Neuronal stem cell (in vitro differentiated cells): ENCODE measurements around the gene APC2.

Source experiments
- DNase-seq: peaks from one replicate; pipeline ENCODE4 v3.0.0-alpha.2; 2013; ENCODE audit warnings: low spot score
- H2AFZ ChIP-seq: one replicate; pipeline ENCODE4 v1.6.1; 2013; ENCODE audit warnings: mild to moderate bottlenecking, low read length, inconsistent platforms
- H2AK5ac ChIP-seq: 2 replicates; pipeline ENCODE4 v1.6.1; 2013; ENCODE audit warnings: low read depth, mild to moderate bottlenecking, inconsistent platforms, low read length, moderate library complexity, mixed read lengths
- H2BK120ac ChIP-seq: 2 replicates; pipeline ENCODE4 v1.6.1; 2013; ENCODE audit warnings: low read depth, mild to moderate bottlenecking, inconsistent platforms, low read length, moderate library complexity, mixed read lengths
- H2BK12ac ChIP-seq: one replicate; pipeline ENCODE4 v1.6.1; 2013; ENCODE audit warnings: low read length, inconsistent platforms
- H2BK15ac ChIP-seq: 2 replicates; pipeline ENCODE4 v1.6.1; 2013; ENCODE audit warnings: mild to moderate bottlenecking, low read length, inconsistent platforms, mixed read lengths
- H2BK5ac ChIP-seq: one replicate; pipeline ENCODE4 v1.6.1; 2013; ENCODE audit warnings: inconsistent platforms, mild to moderate bottlenecking, low read length, moderate library complexity
- H3K14ac ChIP-seq: one replicate; pipeline ENCODE4 v1.6.1; 2013; ENCODE audit warnings: low read length, inconsistent platforms
- H3K18ac ChIP-seq: 2 replicates; pipeline ENCODE4 v1.6.1; 2013; ENCODE audit warnings: low read length, inconsistent platforms
- H3K23ac ChIP-seq: 2 replicates; pipeline ENCODE4 v1.6.1; 2013; ENCODE audit warnings: low read depth, mild to moderate bottlenecking, mixed read lengths, low read length, inconsistent platforms; ENCODE audit not compliant: poor library complexity
- H3K27ac ChIP-seq: replicated peaks from 3 replicates; pipeline ENCODE4 v1.5.1; 2013; ENCODE audit warnings: low read length, inconsistent platforms
- H3K27me3 ChIP-seq, 3 experiments: 2 replicates each; pipeline ENCODE4 v1.6.1; 2013; ENCODE audit warnings: low read length in 3 of 3, mild to moderate bottlenecking in 2 of 3, inconsistent platforms in 1 of 3, low read depth in 1 of 3, mixed read lengths in 1 of 3, moderate library complexity in 1 of 3; ENCODE audit not compliant: control insufficient read depth in 3 of 3, insufficient read depth in 3 of 3
- H3K36me3 ChIP-seq, 2 donors: replicated peaks in 1 of 2; 2 replicates each; pipeline ENCODE4 v1.6.1; 2013; ENCODE audit warnings: low read length in 2 of 2; ENCODE audit not compliant: control insufficient read depth in 2 of 2, insufficient read depth in 2 of 2
- H3K4ac ChIP-seq: 2 replicates; pipeline ENCODE4 v1.6.1; 2013; ENCODE audit warnings: inconsistent platforms, mild to moderate bottlenecking, low read length, moderate library complexity
- H3K4me1 ChIP-seq, 2 donors: 1 replicate in 1 of 2; 2 replicates in 1 of 2; pipeline ENCODE4 v1.6.1; 2013; ENCODE audit warnings: low read length in 2 of 2, low read depth in 1 of 2; ENCODE audit not compliant: control insufficient read depth in 2 of 2, insufficient read depth in 1 of 2
- H3K4me2 ChIP-seq: one replicate; pipeline ENCODE4 v1.6.1; 2013; ENCODE audit warnings: mild to moderate bottlenecking, low read length, inconsistent platforms; ENCODE audit not compliant: insufficient read depth, poor library complexity, severe bottlenecking
- H3K4me3 ChIP-seq, 2 donors: 2 replicates each; pipeline ENCODE4 v1.5.1; 2013; ENCODE audit warnings: low read length in 2 of 2, mild to moderate bottlenecking in 2 of 2, inconsistent platforms in 1 of 2, moderate library complexity in 1 of 2
- H3K79me1 ChIP-seq: one replicate; pipeline ENCODE4 v1.6.1; 2013; ENCODE audit warnings: low read depth, mild to moderate bottlenecking, inconsistent platforms, low read length, moderate library complexity
- H3K9ac ChIP-seq: one replicate; pipeline ENCODE4 v1.6.1; 2013; ENCODE audit warnings: mild to moderate bottlenecking, low read depth, low read length, inconsistent platforms; ENCODE audit not compliant: poor library complexity
- H3K9me3 ChIP-seq, 2 donors: replicated peaks in 1 of 2; 2 replicates each; pipeline versions ENCODE3 to v1.6.1; 2013; ENCODE audit warnings: low read length in 2 of 2, mild to moderate bottlenecking in 2 of 2, inconsistent platforms in 1 of 2, low read depth in 1 of 2, mixed read lengths in 1 of 2, moderate library complexity in 1 of 2; ENCODE audit not compliant: control insufficient read depth in 2 of 2, insufficient read depth in 1 of 2
- H4K8ac ChIP-seq: one replicate; pipeline ENCODE4 v1.6.1; 2013; ENCODE audit warnings: low read depth, mild to moderate bottlenecking, inconsistent platforms, low read length, moderate library complexity
- H4K91ac ChIP-seq: one replicate; pipeline ENCODE4 v1.6.1; 2013; ENCODE audit warnings: low read length, low read depth, mild to moderate bottlenecking, inconsistent platforms; ENCODE audit not compliant: poor library complexity
- WGBS, 2 donors: extraction: QIAGEN DNeasy Blood & Tissue Kit; methylation state at CpG; one replicate each; pipeline ENCODE4 v1.1.7; 2013; ENCODE audit warnings: missing lambda C conversion rate in 2 of 2, mixed read lengths in 1 of 2; ENCODE audit not compliant: insufficient read length in 2 of 2, insufficient replicate concordance in 1 of 2; ENCODE audit errors: extremely low coverage in 2 of 2; 5-methylcytosine and 5-hydroxymethylcytosine counted together

The APC2 gene

GRCh38 chr19:1425102-1425837, 24.7 kb upstream of the APC2 start:
- no CpG with 5 or more reads among the region's 33 CpGs for WGBS, 2 donors
- Histone ChIP-seq H3K36me3 (peaks cover 50 to 92% of the 10 kb centered on the region in 2 donors), H3K4me3 (no peak overlapping the region), H2BK15ac (no peak overlapping the region), H3K9me3 (no peaks in the 10 kb centered on the region), H3K18ac (no peak overlapping the region), H2BK120ac (no peak overlapping the region), H2BK12ac (no peak overlapping the region), H3K4me1 (peaks cover 12 to 25% of the 10 kb centered on the region in 2 donors), H4K91ac (no peak overlapping the region), H3K4ac (no peak overlapping the region), H3K23ac (peak overlapping the region; percentile 20), H2AK5ac (no peak overlapping the region), H3K27me3 (no peaks in the 10 kb centered on the region), H4K8ac (no peak overlapping the region), H3K27ac (no peak overlapping the region), H3K14ac (no peak overlapping the region), H3K9ac (peak overlapping the region; percentile 30), H3K79me1 (peaks cover 32% of the 10 kb centered on the region), H3K4me2 (no peak overlapping the region), H2AFZ (no peak overlapping the region), H2BK5ac (peak overlapping the region; percentile 66)
- DNase-seq: no peak

- Histone ChIP-seq H3K14ac (no peak overlapping the region), H2AFZ (no peak overlapping the region), H3K23ac (no peak overlapping the region), H3K4me2 (no peak overlapping the region), H3K18ac (no peak overlapping the region), H3K79me1 (peaks cover 29% of the 10 kb centered on the region), H2BK5ac (peak overlapping the region; percentile 7), H4K8ac (no peak overlapping the region), H2BK15ac (no peak overlapping the region), H2BK12ac (no peak overlapping the region), H3K36me3 (peaks cover 48 to 88% of the 10 kb centered on the region in 2 donors), H3K4ac (no peak overlapping the region), H2AK5ac (no peak overlapping the region), H3K9ac (peak overlapping the region; percentile 12), H3K9me3 (no peaks in the 10 kb centered on the region), H3K27me3 (no peaks in the 10 kb centered on the region), H3K27ac (no peak overlapping the region), H2BK120ac (no peak overlapping the region), H4K91ac (no peak overlapping the region), H3K4me3 (no peak overlapping the region), H3K4me1 (peaks cover 12 to 25% of the 10 kb centered on the region in 2 donors)
- DNase-seq: no peak
- WGBS, 2 donors: no CpG with 5 or more reads among the region's 14 CpGs
Observed at GRCh38 chr19:1425902-1426301, 24.0 kb upstream of the APC2 start.

- no peak for DNase-seq
- H3K9ac ChIP-seq: no peak overlapping the region
- no peak overlapping the region for H2AFZ ChIP-seq
- H3K27ac ChIP-seq: no peak overlapping the region
- peaks cover 26% of the 10 kb centered on the region for H3K79me1 ChIP-seq
- no peak overlapping the region for H3K4ac ChIP-seq
- H2AK5ac ChIP-seq: no peak overlapping the region
- no peaks in the 10 kb centered on the region for H3K9me3 ChIP-seq
- no peak overlapping the region for H4K91ac ChIP-seq
- no peak overlapping the region for H2BK120ac ChIP-seq
- H2BK15ac ChIP-seq: no peak overlapping the region
- no peak overlapping the region for H4K8ac ChIP-seq
- peaks cover 12 to 25% of the 10 kb centered on the region in 2 donors for H3K4me1 ChIP-seq
- peaks cover 46 to 85% of the 10 kb centered on the region in 2 donors for H3K36me3 ChIP-seq
- no peaks in the 10 kb centered on the region for H3K27me3 ChIP-seq
- no peak overlapping the region for H3K4me2 ChIP-seq
- no peak overlapping the region for H3K18ac ChIP-seq
- WGBS, 2 donors: no CpG with 5 or more reads among the region's 9 CpGs
- no peak overlapping the region for H2BK5ac ChIP-seq
- no peak overlapping the region for H2BK12ac ChIP-seq
- H3K4me3 ChIP-seq: no peak overlapping the region
- H3K23ac ChIP-seq: no peak overlapping the region
- no peak overlapping the region for H3K14ac ChIP-seq
Observed at GRCh38 chr19:1426736-1427135, 23.2 kb upstream of the APC2 start.

- WGBS, 2 donors: no CpG with 5 or more reads among the region's 27 CpGs
- peaks cover 48 to 85% of the 10 kb centered on the region in 2 donors for H3K36me3 ChIP-seq
- H3K4me2 ChIP-seq: no peak overlapping the region
Observed at GRCh38 chr19:1427221-1427920, 22.6 kb upstream of the APC2 start.

More at GRCh38 chr19:1427221-1427920, 22.6 kb upstream of the APC2 start:
- Histone ChIP-seq H2BK120ac (no peak overlapping the region), H3K27ac (no peak overlapping the region), H2AFZ (no peak overlapping the region), H3K9ac (no peak overlapping the region), H3K9me3 (no peaks in the 10 kb centered on the region), H3K4ac (no peak overlapping the region), H3K79me1 (peaks cover 29% of the 10 kb centered on the region), H3K18ac (no peak overlapping the region), H4K8ac (no peak overlapping the region), H3K14ac (no peak overlapping the region), H3K23ac (no peak overlapping the region), H3K4me1 (peaks cover 12 to 25% of the 10 kb centered on the region in 2 donors), H2BK5ac (no peak overlapping the region), H3K4me3 (no peak overlapping the region), H3K27me3 (no peaks in the 10 kb centered on the region), H2BK15ac (no peak overlapping the region), H4K91ac (no peak overlapping the region), H2AK5ac (no peak overlapping the region), H2BK12ac (no peak overlapping the region)
- DNase-seq: no peak
